GM18517 (cell line): ENCODE results near the gene SFRP4.
"Not testable (repeated sequence)": the region's sequence is repeated elsewhere in the genome, so short reads cannot be mapped to it uniquely, and the experiment has no call there.

ENCODE experiments used
- ATAC-seq: cut with Tn5 transposase; IDR thresholded peaks from one replicate; pipeline ENCODE4 v1.9.1; 2021; ENCODE audit warnings: mild to moderate bottlenecking, moderate library complexity; ENCODE audit not compliant: unreplicated experiment

The SFRP4 gene

DNA sequence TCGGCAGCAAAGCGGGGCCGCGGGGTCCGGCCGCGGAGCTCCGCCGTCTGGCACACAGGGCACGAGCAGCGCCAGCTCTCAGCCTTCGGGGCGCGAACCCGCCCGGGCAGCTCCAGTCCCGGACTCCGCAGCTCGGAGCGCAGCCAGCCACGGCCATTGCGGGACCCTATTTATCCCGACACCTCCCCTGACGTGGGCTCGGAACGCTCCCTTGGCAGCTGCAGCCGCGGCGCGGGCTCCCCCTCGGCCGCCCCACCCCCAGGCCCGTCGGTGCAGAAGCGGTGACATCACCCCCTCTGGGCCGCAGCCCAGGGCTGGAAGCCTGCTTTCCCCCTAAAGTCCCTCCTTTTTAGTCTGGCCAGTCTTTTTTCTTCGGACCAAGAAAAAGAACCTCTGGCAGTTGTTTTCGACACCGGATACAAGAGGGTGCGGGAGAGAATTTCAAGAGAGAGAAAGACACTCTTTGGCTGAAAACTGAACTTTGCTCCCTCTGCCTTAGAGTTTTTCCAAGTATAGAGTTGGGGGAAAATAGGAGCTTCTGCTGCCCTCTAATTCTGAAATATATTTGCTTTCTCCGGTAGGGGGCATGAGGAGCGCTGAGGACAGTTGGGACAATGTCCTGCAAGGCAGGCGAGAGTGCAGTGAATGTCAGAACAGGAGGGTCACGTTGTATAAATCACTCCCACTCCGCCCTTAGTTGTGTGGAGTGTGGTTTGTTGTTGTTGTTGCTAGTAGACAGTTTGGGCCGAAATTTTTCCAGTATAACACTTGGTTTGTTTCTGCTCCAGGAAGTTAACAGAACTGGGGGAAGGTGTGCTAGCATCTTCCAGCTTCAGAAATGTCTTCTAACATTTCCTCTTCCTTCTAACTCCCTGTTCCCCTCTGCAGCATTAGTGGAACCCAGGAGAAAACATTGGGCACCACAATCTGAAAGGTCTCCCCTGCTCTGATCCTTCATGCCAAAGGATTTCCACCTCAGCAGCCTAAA is at the start of gene SFRP4:
Gene SFRP4 (minus strand): TSS at position 145 of the 988 bp plus-strand sequence. CDS start 280 bp downstream, outside the sequence.
- peak; percentile 29 for ATAC-seq

DNA sequence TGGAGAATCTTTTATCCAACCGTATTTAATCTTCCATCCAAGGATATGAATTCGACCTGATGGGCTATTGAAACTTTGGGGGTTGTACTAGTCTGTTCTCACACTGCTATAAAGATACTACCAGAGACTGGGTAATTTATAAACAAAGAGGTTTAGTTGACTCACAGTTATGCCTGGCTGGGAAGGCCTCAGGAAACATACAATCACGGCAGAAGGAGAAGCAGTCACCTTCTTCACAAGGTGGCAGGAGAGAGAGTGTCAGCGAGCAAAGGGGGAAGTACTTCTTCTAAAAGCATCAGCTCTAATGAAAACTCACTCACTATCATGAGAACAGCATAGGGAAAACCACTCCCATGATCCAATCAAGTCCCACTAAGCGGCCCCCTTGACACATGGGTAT is 47.6 kb upstream of the SFRP4 start:
- no peak for ATAC-seq

- ATAC-seq = no peak
Observed at GRCh38 chr7:37961251-37961650, 44.6 kb upstream of the SFRP4 start.

GRCh38 chr7:37960483-37960882 is 43.9 kb upstream of the SFRP4 start:
- no peak for ATAC-seq

DNA sequence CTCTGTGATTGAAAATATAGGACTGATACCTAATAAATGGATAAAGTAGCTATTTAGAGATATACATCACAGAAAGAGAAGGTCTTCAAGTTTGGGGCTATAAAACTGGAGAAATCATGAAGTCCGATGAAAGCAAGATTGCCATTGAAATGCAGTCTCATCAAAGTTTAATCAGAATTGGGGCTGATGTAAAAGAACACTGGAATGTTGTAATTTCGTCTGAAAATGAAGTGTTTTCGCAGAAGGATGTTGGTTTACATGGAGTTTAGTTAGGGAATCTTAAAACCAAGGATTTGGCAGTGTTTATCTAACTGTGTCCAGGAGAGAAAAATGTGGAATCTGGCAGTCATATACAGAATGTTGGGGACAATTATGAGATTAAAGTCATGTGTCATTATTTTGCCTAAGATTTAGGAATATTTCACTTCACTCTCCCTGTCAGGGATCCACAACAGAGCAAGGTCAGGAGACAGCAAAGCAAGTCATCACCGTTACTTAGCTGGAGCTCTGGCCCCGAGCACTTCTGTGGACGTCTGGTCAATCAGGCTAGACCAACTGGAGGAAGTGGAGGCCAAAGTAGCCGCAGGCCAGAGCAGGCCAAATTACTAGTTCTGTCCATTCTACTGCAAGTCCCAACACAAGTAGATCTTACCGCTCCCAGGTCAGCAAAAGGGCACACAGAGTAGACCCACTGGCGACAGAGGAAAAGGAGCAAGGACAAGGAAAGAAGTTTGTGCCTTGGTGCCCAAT is 40.8 kb upstream of the SFRP4 start:
- ATAC-seq = no peak

DNA sequence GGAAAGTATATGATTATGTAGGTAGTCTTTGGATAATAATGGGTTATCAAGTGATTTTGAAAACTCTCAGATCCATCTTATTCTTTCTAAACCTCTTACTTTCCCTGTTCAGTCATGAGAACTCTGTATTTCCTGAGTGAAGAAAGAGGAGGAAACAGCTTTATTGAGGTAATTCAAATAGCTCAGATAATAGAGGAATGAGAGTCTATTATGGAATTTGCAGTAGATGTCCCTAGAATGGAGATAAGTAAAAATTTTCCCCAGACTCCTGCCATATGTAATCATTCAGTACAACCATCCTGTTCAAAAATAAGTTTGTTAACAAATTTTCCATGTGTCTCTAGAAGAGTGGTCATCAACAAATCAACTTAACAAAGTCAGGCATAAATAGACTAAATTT is 40.2 kb upstream of the SFRP4 start:
- ATAC-seq = no peak

DNA sequence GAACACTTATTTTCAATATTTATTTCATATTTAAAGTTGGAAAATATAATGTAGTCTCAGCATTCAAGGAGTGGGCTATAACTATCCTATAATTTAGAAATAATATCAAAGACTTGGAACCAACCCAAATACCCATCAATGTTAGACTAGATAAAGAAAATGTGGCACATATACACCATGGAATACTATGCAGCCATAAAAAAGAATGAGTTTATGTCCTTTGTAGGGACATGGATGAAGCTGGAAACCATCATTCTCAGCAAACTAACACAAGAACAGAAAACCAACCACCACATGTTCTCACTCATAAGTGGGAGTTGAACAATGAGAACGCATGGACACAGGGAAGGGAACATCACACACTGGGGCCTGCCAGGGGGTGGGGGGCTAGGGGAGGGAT is 37.6 kb upstream of the SFRP4 start:
- not testable (repeated sequence) for ATAC-seq

DNA sequence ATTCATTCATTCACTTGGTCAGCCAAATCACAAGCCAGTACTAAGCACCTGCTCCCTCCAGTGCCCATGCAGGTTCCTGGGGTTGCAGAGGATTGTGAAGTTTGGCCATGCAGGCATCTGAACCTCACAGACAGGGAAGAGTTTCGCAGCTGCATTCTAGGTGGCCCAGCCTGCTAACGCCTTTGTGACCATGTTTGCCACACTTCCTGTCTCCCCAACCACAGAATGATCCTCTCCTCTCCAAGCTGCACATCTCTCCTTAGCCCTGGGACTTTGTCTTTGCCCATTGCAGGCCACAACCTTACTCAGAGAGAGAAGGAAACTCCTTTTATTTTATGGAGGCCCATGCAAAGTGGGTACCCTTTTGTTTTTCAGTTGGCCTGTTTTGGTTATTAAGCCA is 35.6 kb upstream of the SFRP4 start:
- ATAC-seq = no peak

DNA sequence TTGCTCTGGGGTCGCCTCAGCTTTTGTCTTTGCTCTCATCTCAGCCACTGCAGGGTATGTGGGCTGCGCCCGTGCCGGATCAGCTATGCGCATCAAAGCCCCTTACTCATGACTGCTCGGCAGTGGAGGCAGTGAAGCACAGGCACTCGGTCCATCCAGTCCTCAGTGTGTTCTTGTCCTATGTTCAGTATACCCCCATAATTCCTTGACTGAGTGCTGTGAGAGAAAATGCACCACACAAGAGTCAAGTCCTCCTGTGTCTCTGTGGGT is 31.3 kb upstream of the SFRP4 start:
- ATAC-seq = no peak

GRCh38 chr7:37947138-37947940 is 30.7 kb upstream of the SFRP4 start:
- ATAC-seq = no peak

DNA sequence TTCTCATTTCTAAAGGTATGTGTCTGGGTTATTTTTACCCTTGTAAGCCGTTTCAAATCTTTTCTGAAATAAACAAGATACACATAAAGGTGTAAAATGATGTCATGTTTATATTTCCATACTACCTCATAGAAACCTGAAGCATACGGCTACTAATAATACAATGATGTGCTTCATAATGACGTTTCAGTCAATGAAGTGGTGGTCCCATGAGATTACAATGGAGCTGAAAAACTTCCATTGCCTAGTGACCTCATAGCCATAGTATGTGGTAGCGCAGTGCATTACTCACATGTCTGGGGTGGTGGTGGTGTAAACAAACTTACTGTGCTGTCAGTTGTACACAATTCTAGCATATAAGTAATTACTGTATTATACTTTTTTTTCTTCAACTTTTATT is 28.7 kb upstream of the SFRP4 start:
- ATAC-seq = no peak

DNA sequence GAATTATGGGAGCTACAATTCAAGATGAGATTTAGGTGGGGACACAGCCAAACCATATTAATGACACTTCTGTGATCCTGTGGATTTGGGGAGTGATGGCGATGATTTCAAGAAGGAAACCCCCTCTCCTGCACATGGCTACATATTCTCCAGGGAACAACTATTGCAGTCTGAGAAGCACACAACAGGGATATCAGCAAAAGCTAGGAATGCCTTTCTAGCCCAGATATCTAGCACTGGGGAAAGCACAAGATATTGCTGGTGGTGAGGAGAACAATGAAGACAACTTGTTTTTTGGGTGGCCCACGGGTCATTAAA is 28.1 kb upstream of the SFRP4 start:
- ATAC-seq = no peak

DNA sequence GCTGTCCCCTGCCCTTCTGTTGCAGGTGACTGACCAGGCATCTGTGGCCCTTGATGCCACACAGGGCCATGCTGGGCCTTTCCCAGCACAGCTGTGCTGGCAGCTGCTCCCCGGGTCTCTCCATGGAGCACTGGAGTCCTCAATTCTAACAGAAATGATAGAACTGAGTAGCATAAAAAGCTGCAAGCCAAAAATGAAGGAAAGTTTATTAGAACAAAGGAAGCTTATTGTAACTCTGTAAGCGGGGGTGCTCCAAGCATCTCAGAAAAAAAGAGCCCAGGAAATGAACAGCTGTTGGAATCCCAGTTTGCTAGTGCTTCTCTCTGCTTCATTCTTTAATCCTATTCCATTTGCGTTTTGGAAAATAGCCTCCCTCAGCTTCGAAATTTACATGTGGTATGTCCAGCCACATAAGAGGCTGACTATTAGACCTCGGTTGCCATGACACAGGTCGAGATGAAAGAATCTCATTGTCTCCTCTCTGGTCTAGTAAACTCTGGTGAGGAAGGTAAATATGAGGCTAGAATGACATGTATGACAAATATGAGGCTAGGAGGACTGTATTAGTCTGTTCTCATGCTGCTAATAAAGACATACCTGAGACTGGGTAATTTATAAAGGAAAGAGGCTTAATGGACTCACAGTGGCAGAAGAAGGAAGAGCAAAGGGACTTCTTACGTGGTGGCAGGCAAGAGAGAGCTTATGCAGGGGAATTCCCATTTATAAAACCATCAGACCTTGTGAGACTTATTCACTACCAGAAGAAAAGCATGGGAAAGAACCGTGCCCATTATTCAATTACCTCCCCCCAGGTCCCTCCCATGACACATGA is 27.5 kb upstream of the SFRP4 start:
- ATAC-seq = peak; percentile 52

GRCh38 chr7:37942934-37943610 is 26.5 kb upstream of the SFRP4 start:
- peak; percentile 45 for ATAC-seq

DNA sequence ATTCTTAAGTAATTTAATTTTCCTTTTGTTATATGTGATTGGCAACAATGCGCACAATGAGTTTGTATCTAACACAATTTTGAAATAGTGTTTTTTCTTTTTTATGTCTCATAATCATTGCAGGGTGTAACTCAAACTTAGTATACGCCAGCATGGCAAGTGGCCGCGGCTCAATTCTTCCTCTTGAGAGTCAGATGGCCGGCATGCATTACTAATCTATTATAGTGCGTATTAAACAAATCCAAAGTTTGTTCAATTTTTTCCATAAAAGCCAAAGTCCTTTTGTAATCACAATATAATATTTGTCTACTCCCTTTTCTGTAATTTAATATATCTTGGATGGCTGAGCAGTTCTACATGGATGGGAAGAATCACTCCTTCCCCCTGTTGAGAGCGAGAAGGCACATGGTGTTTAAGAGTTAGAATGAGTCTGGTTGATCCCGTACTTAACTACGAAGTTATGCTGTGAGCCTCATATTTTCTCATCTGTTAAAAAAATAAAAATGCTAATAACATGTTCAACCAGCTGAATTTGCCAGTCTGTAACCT is 16.5 kb upstream of the SFRP4 start:
- no peak for ATAC-seq

- ATAC-seq = no peak
Observed at GRCh38 chr7:37932543-37932942, 15.9 kb upstream of the SFRP4 start.

DNA sequence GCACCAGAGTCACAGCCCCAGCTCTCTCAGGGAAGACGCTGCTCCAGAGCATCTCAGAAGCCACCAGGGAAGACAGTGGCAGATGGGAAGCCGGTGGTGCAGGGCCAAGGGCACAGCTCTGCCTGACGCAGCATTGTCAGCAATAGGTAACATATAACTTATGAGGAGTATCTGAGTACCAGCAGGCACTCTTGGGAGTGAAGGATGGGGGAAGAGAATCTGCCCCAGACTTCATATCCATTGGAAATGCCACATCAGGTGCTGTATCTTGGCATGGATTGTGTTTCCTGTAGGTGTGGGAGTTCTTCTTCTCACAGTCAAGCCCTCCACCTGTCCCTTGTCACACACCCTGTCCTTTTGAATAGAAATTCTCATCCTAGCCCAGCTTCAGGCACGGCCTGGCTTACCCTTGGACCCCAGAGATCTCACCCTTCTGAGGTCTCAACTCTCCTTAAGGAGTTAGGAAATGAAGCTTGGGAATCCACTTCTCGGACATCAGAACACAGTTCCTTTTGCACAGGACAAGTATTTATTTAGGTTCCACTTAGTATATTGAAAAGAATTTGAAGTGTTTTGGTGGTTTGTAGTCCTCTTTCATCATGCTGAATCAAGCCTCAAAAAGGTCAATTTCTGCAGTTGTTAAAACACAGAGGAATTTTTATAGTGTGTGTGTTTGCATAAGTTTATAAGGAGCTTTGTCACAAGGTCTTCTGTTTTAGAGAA is 13.8 kb upstream of the SFRP4 start:
- no peak for ATAC-seq

DNA sequence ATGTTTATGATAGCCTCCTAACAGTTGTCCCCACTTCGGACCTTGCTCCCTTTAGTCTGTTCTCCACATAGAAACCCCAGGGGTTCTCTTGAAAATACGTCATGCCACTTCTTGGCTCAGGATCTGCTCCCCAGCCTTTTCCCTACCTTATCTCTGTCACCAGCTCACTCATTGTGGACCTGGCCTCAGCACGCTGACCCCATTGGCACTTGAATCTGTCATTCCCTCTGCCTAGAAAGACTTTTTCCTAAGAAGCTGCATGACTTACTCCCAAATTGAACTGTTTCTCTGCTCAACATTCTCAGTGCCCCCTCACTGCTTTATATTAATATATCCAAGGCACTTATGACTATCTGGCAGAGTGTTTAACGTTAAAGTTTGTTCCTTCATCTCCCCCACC is 12.3 kb upstream of the SFRP4 start:
- no peak for ATAC-seq

DNA sequence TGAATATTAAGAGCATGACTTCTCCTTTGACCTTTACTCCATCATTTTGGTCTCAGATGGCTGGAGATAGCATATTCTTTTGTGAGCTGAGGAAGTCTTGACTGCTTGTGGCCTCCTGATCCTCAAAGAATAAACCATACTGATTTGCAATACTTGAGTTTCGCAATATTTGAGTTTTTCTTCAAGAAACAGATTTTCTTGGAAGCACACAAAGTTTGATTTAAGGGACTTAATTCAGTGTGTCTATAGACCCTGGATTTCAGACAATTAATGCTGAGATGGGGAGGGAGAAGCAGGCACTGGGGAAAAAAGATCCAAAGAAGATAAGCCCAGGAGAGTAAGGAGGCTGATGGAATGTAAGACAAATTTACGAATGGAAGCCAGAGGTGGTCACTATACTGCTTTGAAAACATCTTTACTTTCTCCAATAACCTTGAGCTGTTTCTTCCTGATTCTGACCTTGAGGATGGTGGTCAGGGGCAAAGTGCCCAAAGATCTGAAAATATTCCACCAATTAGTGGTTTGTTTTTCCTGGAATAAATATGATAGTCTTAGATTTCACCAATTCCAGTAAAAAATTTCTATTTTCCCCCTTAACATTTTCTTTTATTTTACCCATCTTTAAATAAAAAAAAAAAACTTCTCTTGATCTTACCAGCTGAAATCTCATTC is 11.3 kb upstream of the SFRP4 start:
- no peak for ATAC-seq
